Stimulated activated naive CD8-positive, alpha-beta T cell treated with anti-CD3 and anti-CD28 coated beads, Interleukin-15, Interleukin-2, amounts not matched to agents 100 U/mL and 50 U/mL, for 24 hours (primary cell): Measurements from ENCODE around the gene INO80.

Experiments
- ATAC-seq: fragments of 150-1000 bp; cut with Tn5 transposase; one replicate; pipeline ENCODE4 v1.10.0; 2021
- DNase-seq: peaks from one replicate; pipeline ENCODE4 v3.0.0; 2021

The INO80 gene

DNA sequence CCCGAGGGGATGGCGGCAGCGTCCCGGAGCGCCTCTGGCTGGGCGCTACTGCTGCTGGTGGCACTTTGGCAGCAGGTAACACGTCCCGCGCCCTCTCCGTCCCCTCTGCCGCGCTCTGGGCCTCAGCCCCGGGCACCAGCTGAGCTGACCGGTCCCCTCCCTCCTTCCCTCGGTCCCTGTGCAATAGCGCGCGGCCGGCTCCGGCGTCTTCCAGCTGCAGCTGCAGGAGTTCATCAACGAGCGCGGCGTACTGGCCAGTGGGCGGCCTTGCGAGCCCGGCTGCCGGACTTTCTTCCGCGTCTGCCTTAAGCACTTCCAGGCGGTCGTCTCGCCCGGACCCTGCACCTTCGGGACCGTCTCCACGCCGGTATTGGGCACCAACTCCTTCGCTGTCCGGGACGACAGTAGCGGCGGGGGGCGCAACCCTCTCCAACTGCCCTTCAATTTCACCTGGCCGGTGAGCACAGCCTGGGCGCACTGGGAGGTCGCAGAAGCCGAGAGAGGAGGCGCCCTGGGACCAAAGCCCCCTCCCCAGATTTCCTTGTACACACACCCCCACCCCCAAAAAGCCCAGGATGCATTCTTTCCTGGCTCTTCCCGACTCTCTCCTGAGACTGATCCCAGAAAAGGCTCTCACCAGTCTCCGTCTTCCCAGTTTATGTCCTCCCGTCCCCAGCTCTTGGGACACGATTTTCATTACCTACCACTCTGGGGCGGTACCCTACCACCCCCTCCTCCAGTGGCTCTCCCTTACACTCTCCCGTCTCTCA lies 186.2 kb downstream of the INO80 start:
- no peak for DNase-seq
- no peak for ATAC-seq
